HG03097 (cell line): ENCODE measurements around the gene LRRC8E.

Experiments
- ATAC-seq: cut with Tn5 transposase; IDR thresholded peaks from one replicate; pipeline ENCODE4 v1.9.1; 2021; ENCODE audit not compliant: unreplicated experiment, low FRiP score

Gene LRRC8E

GRCh38 chr19:7867092-7867844 lies 21.0 kb upstream of the LRRC8E start:
- ATAC-seq, result no peak

DNA sequence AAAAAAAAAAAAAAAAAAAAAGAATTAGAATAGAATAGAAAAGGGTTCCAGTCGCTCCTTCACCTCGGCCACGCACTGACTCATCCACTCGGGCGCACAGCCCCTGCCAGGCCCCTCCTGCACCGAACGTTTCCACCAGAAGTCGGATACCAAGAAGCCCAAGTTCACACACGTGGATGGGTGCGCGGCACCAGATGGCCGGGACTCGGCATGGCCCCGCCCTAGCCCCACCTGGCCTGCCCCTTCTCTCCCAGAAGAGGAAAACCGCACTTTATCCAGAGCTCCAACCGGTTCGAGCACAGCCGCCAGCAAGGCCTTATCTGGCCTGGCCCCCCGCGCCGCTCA lies 20.0 kb upstream of the LRRC8E start:
- no peak for ATAC-seq

DNA sequence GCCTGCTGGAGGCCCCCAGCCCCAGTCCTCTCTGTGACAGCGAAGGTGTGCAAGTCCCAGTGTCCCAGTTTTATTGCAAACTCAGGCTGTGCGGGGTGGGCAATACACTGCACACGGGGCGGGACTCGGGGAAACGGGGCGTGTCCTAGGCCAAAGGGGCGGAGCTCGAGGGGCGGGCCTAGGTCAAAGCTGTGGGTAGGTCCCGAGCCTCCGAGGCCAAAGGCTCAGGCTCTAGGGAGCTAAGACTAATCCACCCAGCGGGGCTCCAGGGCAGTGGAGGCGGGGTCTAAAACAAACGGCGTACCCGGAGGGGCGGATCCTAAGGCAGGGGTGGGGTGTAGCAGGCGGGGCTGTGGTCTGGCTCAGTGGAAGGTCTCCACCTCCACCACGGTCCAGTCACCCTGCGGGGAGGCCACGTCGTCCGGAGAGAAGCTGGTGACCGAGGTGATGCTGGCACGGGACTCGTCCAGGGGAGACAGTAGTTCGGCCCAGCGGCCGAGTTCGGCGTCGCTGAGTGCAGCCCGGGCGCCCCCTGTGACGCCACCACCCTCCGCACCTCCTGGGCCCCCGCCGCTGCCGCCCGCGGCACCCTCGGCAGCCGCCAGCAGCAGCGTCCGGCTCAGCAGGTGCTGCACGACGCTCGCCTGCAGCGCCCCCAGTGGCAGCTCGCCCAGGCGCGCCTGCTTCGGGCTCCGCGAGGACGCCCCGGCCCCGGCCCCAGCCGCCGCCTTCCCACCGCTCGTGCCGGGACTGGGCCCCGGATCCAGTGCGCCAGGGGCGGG lies 19.4 kb upstream of the LRRC8E start:
- peak; percentile 52 for ATAC-seq

- peak; percentile 35 for ATAC-seq
Measured at GRCh38 chr19:7869453-7869909, 18.8 kb upstream of the LRRC8E start.

DNA sequence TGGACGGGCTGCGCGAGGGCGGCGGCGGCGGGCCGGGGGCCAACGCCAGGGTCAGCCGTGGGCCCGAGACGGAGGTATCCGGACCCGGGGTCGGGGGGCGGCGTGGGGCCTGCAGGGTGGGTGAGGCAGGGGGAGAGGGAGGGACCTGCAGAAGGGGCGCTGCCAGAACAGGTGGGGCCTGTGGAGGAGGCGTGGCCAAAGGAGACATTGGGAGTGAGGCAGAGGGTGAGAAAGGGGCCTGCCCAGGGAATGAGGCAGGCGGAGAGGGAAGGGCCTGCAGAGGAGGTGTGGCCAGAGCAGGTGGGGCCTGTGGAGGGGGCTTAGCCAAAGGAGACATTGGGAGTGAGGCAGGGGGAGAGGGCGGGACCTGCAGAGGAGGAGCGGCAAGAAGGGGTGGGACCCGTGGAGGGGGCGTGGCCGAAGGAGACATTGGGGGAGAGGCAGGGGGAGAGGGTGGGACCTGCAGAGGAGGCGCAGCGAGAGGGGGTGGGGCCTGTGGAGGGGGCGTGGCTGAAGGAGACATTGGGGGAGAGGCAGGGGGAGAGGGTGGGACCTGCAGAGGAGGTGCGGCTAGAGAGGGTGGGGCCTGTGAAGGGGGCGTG lies 18.3 kb upstream of the LRRC8E start:
- no peak for ATAC-seq

DNA sequence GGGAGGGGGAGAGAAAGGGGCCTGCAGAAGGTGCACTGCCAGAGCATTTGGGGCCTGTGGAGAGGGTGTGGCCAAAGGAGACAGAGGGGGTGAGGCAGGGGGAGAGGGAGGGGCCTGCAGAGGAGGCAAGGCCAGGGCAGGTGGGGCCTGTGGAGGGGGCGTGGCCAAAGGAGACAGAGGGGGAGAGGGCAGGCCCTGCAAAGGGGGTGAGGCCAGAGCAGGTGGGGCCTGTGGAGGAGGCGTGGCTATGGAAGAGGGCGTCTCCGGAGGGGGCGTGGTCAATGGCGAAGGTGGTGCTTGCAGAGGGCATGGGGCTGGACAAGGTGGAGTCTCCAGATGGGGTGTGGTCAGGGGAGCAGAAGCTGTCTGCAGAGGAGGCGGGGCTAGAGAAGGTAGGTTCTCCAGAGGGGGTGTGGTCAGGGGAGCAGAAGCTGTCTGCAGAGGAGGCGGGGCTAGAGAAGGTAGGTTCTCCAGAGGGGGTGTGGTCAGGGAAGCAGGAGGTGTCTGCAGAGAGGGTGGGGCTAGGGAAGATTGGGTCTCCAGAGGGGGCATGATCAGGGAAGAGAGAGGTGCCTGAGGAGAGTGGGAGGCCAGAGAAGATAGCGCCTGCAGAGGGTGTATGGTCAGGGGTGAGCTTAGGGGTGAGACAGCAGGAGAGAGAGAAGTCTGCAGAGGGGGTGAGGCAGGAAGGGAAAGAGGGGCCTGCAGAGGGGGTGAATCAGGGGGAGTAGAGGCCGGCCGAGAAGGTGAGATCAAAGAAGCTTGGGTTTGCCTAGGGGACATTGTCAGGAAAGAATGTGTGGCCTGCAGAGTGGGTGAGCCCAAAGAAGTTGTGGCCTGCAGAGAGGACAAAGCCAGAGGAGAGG lies 17.5 kb upstream of the LRRC8E start:
- ATAC-seq, result no peak

DNA sequence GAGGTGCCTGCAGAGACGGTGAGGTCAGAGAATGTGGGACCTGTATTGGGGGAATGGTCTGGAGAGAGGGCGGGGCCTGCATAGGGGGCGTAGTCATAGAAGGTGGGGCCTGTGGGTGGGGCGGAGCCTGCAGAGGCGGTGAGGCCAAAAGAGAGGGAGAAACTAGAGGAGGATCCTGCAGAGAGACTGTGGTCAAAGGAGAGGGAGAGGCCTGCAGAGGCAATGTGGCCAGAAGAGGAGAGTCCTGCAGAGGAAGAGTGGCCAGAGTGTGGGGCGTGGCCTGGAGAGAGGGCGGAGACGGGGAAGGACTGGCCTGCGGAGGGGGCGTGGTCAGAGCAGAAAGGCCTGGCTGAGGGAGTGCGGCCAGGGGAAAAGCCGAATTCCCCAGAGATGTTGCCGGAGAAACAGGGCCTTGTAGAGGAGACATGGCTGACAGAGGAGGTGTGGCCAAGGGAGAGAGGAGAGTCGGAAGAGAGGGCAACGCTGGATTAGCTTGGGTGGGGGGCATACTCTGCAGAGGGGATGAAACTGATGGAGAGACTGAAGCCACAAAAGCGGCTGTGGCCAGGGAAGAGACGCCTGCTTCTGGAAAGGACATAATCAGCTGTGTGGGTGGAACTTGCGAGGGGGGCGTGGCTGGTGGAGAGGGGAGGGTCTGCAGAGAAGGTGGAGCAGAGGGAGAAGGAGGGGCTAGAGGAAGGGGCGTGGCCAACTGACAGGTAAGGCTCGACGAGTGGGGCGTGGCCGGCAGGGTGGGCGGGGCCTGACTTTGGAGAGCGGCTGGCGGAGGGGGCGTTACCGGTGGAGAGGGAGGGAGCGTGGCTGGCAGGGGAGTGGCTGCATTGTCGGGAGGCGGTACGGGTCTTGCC lies 16.6 kb upstream of the LRRC8E start:
- ATAC-seq, result no peak

- ATAC-seq, result no peak
Measured at GRCh38 chr19:7872306-7873204, 15.8 kb upstream of the LRRC8E start.

GRCh38 chr19:7873304-7874075 lies 14.8 kb upstream of the LRRC8E start:
- ATAC-seq, result no peak

DNA sequence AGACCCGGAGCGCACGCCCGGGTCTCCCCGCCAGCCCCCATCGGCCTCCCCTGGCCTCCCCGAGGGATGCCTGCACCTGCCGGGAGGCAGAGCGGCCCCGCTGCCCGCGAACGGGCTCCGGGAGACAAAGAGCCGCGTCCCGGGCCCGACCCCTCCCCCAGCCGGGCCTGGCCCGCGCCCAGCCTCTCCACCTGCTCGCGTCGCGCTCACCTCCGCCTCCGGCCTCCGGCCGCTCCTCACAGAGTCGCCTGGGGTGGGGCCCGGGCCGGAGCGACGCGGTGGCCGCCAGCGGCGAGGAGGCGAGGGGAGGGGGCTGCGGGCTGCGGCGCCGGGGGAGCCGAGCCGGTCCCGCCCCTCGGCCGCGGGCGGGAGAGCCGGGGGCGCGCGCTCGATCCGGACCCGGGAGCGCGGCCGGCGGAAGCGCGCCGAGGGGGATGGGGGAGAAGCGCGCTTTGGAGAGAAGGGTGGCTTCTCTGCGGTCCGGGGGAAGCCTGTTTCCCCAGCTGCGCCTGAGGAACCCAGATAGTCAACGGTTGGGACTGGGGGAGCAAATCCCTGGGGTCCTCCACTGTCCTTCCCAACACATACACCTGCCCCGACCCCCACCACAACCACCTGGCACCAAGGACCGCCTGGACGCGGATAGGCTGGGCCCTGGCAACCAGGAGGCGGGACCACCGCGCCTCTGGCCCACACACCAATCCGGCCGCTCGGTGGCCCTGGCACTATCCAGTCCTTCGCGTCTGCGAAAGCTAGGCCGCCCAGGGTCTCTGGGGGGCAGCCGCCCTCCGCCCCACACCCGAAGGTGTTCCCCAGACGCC lies 14.0 kb upstream of the LRRC8E start, which contains the start of gene PRR36:
PRR36 (minus strand) TSS at position 315 of the 821 bp plus-strand sequence. CDS start 701 bp downstream, outside the sequence.
- no peak for ATAC-seq

GRCh38 chr19:7874897-7875273 lies 13.4 kb upstream of the LRRC8E start:
- no peak for ATAC-seq

DNA sequence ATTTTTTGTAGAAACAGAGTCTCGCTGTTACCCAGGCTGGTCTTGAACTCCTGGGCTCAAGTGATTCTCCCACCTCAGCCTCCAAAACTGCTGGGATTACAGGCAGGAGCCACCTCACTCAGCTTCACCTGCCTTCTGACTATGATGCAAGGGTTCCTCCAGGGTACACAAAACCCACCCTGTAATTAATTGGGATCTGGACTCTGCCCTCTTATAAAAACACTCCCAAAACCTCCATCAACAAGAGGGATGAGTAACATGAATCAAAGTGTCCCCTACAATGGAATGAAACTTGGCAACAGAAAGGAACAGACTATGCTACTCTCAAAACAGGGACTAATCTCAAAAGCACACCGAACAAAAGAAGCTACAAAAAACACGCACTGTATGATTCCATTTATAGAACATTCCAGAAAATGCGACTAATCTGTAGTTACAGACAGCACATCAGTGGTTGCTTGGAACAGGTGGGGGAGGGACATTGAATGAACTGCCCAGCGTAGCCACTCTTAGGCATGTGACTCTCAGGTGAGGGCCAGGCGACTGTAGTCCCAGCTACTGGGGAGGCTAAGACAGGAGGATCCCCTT lies 11.0 kb upstream of the LRRC8E start:
- ATAC-seq, result no peak

DNA sequence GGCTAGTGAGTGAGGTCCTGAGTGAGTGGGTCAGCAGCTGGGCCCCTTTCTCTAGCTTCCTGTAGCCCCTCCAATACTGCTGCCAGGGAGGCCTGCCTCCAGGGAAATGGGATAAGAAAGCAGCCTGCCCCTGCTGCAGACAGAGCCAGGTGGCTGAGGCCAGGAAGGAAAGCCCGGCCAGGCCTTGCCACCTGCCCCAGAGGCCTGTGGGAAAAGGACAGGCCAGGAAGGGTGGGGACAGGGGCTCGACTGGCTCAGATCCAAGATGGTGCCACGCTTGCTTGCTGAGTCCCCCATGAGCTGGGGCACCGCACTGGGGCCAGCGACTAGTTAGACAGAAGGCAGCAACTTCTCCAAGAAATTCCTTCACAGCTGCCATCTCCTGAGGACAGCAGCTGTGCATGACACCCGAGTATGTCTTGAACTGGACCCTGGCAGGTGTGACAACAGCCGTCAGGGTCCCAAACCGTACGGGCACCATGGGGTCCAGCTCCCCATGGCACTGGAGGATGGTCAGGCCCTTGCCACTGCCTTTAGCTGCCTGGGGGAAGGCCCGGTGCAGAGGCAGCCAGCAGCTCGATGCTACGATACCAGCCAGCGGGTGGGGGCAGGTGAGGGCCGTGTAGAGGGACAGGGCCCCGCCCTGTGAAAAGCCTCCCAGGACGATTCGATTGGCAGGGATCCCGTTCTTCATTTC lies 9.1 kb upstream of the LRRC8E start:
- ATAC-seq, result no peak

DNA sequence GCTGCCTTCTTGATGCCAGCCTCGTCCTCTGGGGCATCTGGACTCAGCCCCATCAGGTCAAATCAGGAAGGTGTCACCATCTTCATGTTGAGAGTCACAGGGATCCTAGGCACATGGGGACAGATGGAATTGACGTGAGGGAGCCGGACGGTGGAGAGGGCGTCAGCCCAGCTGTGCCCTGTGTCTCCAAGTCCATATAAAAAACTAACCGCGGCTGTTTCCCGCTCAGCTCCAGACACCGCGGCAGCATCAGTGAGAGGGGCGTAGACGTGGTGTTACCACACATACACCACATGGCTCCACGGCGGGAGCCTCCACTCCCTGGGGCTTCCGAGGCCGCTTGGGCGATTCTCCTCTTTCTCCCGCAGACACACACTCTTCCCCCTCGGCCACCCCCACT lies 8.5 kb upstream of the LRRC8E start:
- ATAC-seq, result no peak

DNA sequence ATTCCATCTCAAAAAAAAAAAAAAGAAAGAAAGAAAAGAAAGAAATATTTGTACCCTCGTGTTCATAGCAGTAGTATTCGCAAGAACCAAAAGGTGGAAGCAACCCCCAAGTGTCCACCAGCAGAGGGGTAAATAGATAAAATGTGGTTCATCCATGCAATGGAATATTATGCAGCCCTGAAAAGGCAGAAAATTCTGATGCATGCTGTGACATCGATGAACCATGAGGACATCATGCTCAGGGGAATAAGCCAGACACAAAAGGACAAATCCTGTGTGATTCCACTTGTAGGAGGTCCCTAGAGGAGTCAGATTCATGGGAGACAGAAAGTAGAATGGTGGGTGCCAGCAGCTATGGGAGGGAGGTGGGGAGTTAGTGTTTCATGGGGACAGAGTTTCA lies 6.4 kb upstream of the LRRC8E start:
- ATAC-seq, result no peak

- ATAC-seq, result no peak
Measured at GRCh38 chr19:7883105-7883504, 5.2 kb upstream of the LRRC8E start.
